ENCODE measurements around the gene LRRC4C.

Gene LRRC4C

GRCh38 chr11:41459465-41460401, at the start of gene LRRC4C:
Gene LRRC4C, minus strand, starts transcription at chr11:41459652.
- no peak for DNase-seq

- no peak for DNase-seq
Measured at GRCh38 chr11:41508121-41508520, 48.7 kb upstream of the LRRC4C start.

GRCh38 chr11:41499429-41499828, 40.0 kb upstream of the LRRC4C start:
- no peak for DNase-seq

- no peak for DNase-seq
Measured at GRCh38 chr11:41498726-41499125, 39.3 kb upstream of the LRRC4C start.

GRCh38 chr11:41497974-41498373, 38.5 kb upstream of the LRRC4C start:
- no peak for DNase-seq

- DNase-seq = no peak
Measured at GRCh38 chr11:41494716-41495115, 35.3 kb upstream of the LRRC4C start.

- DNase-seq = no peak
Measured at GRCh38 chr11:41486424-41486823, 27.0 kb upstream of the LRRC4C start.

- DNase-seq = no peak
Measured at GRCh38 chr11:41483956-41484355, 24.5 kb upstream of the LRRC4C start.

GRCh38 chr11:41479179-41479578, 19.7 kb upstream of the LRRC4C start:
- DNase-seq = no peak

- no peak for DNase-seq
Measured at GRCh38 chr11:41461057-41461681, 1.7 kb upstream of the LRRC4C start.

- DNase-seq = no peak
Measured at GRCh38 chr11:41458641-41459040, 811 bp downstream of the LRRC4C start.

GRCh38 chr11:41458154-41458553, 1.3 kb downstream of the LRRC4C start:
- DNase-seq = no peak

- DNase-seq = no peak
Measured at GRCh38 chr11:41457216-41458014, 2.0 kb downstream of the LRRC4C start.

- DNase-seq = no peak
Measured at GRCh38 chr11:41456269-41456668, 3.2 kb downstream of the LRRC4C start.

GRCh38 chr11:41451011-41451410, 8.4 kb downstream of the LRRC4C start:
- no peak for DNase-seq

- no peak for DNase-seq
Measured at GRCh38 chr11:41449483-41450050, 9.9 kb downstream of the LRRC4C start.

GRCh38 chr11:41446566-41446965, 12.9 kb downstream of the LRRC4C start:
- no peak for DNase-seq

GRCh38 chr11:41446107-41446506, 13.3 kb downstream of the LRRC4C start:
- no peak for DNase-seq

- DNase-seq = no peak
Measured at GRCh38 chr11:41437006-41437490, 22.4 kb downstream of the LRRC4C start.

GRCh38 chr11:41435531-41435930, 23.9 kb downstream of the LRRC4C start:
- no peak for DNase-seq

- DNase-seq = no peak
Measured at GRCh38 chr11:41431784-41432183, 27.7 kb downstream of the LRRC4C start.

GRCh38 chr11:41419901-41420300, 39.6 kb downstream of the LRRC4C start:
- no peak for DNase-seq
